NCI-H2196 (cell line): ENCODE results near the gene SHLD3.
"Not testable (repeated sequence)": the region's sequence is repeated elsewhere in the genome, so short reads cannot be mapped to it uniquely, and the experiment has no call there.

ENCODE experiments used
- DNase-seq: peaks from one replicate; lab custom pipeline; 2025; ENCODE audit not compliant: unreplicated experiment; lab: John Stamatoyannopoulos, UW

SHLD3 gene, protein sequence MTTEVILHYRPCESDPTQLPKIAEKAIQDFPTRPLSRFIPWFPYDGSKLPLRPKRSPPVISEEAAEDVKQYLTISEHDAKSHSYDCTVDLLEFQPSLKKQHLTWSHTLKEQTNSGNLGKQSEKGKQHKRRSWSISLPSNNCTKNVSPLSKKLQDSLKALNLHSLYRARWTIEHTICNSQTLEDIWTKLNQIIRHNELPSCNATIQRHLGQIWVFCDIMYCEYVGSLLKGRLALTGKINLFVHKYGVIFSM

GRCh38 chr5:65624571-65625555 lies at the start of gene SHLD3, which contains the start of gene TRAPPC13:
Gene SHLD3, plus strand, starts transcription at chr5:65625027. Its CDS starts 4,561 bp downstream, at chr5:65629588.
Gene TRAPPC13, plus strand, starts transcription at chr5:65625027. Its CDS starts 34 bp downstream, at chr5:65625061.
- DNase-seq = peak; percentile 73

DNA sequence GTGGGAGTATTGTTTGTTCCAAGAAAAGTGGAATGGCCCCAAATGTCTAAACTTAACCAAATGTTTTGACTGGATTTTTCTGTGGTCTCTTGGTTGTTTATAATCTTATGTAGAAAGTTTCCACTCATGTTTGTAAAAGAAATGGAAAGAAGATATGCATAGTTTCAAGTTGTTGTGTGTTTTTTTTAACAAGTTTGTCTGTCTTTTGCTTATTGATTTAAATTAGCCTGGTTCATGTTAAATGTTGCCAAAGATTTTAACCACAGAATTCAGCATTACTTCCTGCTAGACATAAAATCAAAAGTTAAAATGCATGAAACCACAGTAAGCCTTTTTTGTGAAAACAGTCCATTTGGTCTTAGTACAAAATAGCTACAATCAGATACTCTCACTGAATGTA lies 47.7 kb upstream of the SHLD3 start:
- DNase-seq = no peak

DNA sequence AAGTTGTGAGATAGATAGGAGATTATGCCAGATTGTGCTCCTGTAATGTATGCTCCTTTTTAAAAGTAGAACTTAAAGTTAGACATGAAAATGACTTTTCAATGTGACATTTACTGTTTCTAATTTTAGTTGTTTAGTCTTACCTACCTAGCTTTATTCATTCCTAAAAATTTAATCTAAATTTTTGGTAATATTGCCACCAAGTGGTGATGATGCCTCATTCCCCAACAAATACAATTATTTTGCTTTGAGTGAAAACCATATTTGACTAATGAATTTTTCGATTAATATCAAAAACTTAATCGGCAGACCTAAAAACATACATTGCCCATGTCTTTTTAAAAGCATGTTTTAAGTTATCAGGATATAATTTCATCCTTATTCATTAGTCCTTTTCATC lies 36.1 kb upstream of the SHLD3 start:
- DNase-seq = no peak

DNA sequence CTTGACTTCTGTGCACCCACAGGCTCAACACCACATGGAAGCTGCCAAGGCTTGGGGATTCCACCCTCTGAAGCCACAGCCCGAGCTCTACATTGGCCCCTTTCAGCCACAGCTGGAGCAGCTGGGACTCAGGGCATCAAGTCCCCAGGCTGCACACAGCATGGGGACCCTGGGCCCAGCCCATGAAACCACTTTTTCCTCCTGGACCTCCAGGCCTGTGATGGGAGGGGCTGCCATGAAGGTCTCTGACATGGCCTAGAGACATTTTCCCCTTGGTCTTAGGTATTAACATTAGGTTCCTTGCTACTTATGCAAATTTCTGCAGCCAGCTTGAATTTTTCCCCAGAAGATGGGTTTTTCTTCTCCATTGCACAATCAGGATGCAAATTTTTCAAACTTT lies 23.1 kb upstream of the SHLD3 start:
- not testable (repeated sequence) for DNase-seq

- peak; percentile 26 for DNase-seq
Observed at GRCh38 chr5:65611524-65611923, 13.3 kb upstream of the SHLD3 start.

- DNase-seq = no peak
Observed at GRCh38 chr5:65612298-65612907, 12.4 kb upstream of the SHLD3 start.

GRCh38 chr5:65620021-65620420 lies 4.8 kb upstream of the SHLD3 start:
- no peak for DNase-seq

GRCh38 chr5:65621961-65622360 lies 2.9 kb upstream of the SHLD3 start:
- not testable (repeated sequence) for DNase-seq

- DNase-seq = no peak
Observed at GRCh38 chr5:65623482-65623881, 1.3 kb upstream of the SHLD3 start.

DNA sequence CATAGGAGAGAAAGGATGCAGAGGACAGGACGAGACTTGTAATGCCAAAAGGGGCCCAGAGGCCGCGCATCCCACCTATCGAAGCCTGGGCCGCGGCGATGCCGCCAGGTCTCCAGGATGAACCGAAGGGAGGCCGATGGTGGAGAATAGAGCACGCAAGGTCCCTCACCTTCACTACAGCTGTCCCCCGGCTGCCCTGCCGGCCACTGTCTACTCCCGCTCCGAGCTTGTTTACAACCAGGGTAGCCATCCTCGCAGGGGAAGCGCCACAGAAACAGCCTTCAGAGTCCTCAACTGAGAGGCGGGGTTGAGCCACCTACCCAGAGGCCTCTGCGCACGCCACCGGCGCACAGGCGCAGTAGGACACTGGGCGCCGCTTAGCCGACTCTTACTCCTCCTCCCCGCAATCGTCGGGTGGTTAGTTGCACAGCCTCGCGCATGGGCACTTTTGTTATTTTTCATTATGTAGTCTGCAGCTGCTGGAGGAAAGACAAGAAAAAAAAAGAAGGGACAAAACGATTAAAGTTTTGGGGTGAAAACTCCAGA lies 729 bp upstream of the SHLD3 start, which contains the start of gene TRIM23:
Gene TRIM23 (minus strand): TSS at position 309 of the 546 bp plus-strand sequence. CDS start 59 bp downstream, at position 250.
- peak; percentile 73 for DNase-seq

DNA sequence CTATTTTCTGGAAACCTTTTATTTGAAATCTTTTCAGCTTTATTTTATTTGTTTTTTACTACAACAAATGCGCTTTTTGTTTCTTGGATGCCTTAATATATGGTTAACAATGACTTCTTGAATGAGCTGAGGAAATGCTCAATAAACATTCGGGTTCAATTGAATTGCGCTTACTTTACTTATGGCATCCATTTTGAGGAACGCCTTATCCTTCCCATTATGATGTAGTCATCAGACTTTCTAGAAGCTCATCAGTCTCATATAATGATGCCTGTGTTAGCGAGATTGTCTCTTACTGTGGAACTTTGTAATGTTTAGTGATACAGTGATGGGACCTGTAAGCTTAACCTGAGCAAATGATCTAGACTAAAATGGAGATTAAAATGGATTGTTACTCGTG lies 916 bp downstream of the SHLD3 start:
- DNase-seq = no peak

GRCh38 chr5:65630981-65631380 lies 6.2 kb downstream of the SHLD3 start:
- DNase-seq = no peak

- DNase-seq = no peak
Observed at GRCh38 chr5:65640240-65640639, 15.4 kb downstream of the SHLD3 start.

- DNase-seq = no peak
Observed at GRCh38 chr5:65646938-65647337, 22.1 kb downstream of the SHLD3 start.

GRCh38 chr5:65647941-65648340 lies 23.1 kb downstream of the SHLD3 start:
- DNase-seq = no peak

DNA sequence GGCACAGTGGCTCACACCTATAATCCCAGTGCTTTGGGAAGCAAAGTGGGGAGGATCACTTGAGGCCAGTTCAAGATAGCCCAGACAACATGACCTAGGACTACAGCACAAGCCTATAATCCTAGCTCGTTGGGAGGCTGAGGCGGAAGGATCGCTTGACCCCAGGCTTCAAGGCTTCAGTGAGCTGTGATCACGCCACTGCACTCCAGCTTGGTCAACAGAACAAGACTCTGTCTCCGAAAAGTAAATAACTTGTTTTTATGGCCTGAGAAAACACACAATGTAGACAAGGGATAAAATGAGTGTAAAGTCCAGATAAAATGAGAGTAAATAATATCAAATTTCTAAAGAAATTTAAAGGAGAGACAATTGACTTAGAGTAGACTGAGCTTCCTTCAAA lies 26.3 kb downstream of the SHLD3 start:
- DNase-seq = no peak

- no peak for DNase-seq
Observed at GRCh38 chr5:65654713-65655112, 29.9 kb downstream of the SHLD3 start.

GRCh38 chr5:65663804-65664521 lies 39.1 kb downstream of the SHLD3 start:
- no peak for DNase-seq

DNA sequence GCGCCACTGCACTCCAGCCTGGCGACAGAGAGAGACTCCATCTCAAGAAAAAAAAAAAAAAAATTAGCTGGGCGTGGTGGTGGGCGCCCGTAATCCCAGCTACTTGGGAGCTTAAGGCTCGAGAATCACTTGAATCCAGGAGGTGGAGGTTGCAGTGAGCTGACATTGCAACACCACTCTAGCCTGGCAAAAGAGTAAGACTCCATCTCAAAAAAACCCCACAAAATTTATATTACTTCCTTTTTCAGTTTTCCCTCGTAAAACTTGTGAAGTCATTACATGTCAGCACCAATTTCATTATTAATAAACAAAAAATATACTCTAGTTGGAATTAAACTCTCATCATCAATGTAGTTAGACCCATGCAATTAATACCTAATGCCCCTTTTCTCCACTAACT lies 43.9 kb downstream of the SHLD3 start:
- no peak for DNase-seq

DNA sequence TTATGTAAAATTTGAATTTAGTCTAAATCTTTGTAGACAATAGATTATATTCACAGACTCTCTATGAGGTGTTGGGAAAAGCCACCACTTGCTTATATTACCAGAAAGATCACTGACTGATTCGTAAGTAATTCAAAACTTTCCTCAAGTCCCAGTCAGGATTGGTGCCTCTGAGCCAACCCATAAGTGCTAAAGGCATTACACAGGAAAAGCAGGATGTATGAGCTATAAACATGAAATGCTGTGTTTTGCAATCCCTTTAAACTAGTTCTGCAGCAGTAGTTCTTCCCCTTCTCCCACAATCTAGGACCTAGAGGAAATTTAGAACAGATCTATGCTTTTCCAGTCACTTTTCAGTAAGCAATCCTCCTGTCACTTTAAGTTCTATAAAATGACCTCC lies 48.0 kb downstream of the SHLD3 start:
- no peak for DNase-seq

DNA sequence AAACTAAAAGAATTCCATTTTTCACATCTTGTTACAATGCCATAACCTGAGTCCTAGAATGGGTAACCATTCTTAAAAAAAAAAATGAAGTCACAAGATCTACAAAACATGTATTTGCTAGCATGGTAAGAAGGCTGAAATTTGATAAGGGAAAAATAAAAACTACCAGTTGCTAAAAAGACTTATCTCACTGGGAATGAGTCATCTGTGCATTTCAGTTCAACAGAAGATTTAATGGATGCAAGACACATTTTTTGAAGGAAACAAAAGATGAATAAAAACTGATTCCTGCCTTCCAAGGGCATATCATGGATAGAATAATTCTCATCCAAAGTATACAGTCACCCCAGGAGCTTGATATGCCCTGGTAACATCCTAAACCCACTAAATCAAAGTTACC lies 49.9 kb downstream of the SHLD3 start:
- DNase-seq = no peak
